TTC549 (cell line): ENCODE measurements around the gene OR1J2.

Source experiments
- FAIRE-seq: peaks from 2 replicates; lab custom pipeline; 2012; peaks lifted over from hg19 to GRCh38; lab: Jason Lieb, UNC

Gene OR1J2

GRCh38 chr9:122551371-122551770 is 40.8 kb downstream of the OR1J2 start:
- FAIRE-seq = no peak

- FAIRE-seq = no peak
Observed at GRCh38 chr9:122552812-122553211, 42.2 kb downstream of the OR1J2 start, which contains the start of gene OR1N2. Gene OR1N2 (plus strand): TSS chr9:122553112. CDS start chr9:122553212, 100 bp downstream.
